ENCODE data around the gene LPP. TPM values are rescaled to one million over a fixed set of nuclear protein-coding genes. Genes with fewer than 3 reads are reported as not detected.

LPP gene
- total RNA-seq, 4 donors from 2014 or later: 183 to 293 (median 242) TPM

DNA sequence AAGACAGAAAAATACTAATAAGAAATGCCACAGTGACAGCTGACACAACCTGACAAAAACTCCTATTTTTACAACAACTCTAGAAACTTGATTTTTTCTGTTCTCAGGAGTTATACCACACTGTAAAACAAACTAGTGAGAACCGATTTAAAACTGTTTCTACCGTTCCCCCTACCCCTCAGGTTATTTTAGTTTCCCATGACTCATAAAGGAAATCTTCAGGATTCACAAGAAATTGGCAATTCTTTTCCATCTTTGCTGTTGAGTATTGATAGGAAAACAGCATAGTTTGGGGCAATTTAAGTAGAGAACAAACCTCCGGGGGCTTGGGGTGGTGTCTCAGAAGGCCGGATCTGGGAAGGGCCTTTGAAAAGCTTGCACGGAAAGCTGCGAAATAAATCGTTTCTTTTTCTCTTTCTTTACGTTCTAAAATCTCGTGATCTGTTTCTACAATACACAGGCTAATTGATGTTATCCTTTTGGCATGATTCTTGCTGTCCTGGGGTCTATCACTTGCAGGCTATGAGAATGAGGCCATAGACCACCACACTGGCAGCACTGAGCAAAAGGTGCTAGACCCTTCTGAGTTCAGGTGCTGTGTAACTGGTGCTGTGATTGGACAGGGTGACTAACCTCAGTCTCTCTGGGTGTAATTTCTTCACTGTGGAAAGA is 89.3 kb downstream of the LPP start:
- Histone ChIP-seq H3K4me1 (peaks cover 0 to 71% (median 22%) of the 10 kb centered on the region in 4 donors), H3K4me3 (no peak overlapping the region)

GRCh38 chr3:188244395-188244861 is 90.5 kb downstream of the LPP start:
- Histone ChIP-seq H3K36me3 (no peaks in the 10 kb centered on the region), H3K4me1 (peaks cover 0 to 61% (median 21%) of the 10 kb centered on the region in 4 donors), H3K4me3 (no peak overlapping the region), H3K27ac (peak overlapping the region in 2 of 4 donors; percentile 69 to 84), H3K27me3 (no peaks in the 10 kb centered on the region), H3K9me3 (no peaks in the 10 kb centered on the region)
- 72 to 85% methylated on average over 2 of the region's 2 CpGs for WGBS, 2 donors
- TF ChIP-seq, protein P1, sequence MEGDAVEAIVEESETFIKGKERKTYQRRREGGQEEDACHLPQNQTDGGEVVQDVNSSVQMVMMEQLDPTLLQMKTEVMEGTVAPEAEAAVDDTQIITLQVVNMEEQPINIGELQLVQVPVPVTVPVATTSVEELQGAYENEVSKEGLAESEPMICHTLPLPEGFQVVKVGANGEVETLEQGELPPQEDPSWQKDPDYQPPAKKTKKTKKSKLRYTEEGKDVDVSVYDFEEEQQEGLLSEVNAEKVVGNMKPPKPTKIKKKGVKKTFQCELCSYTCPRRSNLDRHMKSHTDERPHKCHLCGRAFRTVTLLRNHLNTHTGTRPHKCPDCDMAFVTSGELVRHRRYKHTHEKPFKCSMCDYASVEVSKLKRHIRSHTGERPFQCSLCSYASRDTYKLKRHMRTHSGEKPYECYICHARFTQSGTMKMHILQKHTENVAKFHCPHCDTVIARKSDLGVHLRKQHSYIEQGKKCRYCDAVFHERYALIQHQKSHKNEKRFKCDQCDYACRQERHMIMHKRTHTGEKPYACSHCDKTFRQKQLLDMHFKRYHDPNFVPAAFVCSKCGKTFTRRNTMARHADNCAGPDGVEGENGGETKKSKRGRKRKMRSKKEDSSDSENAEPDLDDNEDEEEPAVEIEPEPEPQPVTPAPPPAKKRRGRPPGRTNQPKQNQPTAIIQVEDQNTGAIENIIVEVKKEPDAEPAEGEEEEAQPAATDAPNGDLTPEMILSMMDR (IDR thresholded peaks at IDR 0.05): no peak
- TF ChIP-seq POLR2A (IDR thresholded peaks at IDR 0.05): no peak
- TF ChIP-seq EP300 (IDR thresholded peaks at IDR 0.05): no peak
- DNase-seq (ENCODE audit: low spot score in 2 of 2): no peak

More for the DNA sequence above, 89.3 kb downstream of the LPP start:
- no peaks in the 10 kb centered on the region for H3K9me3 ChIP-seq
- TF ChIP-seq, protein P1 (IDR thresholded peaks at IDR 0.05): no peak
- no peak for TF ChIP-seq POLR2A (IDR thresholded peaks at IDR 0.05)
- TF ChIP-seq EP300 (IDR thresholded peaks at IDR 0.05): no peak
- no peak for DNase-seq (ENCODE audit: low spot score in 2 of 2)
- peak overlapping the region; percentile 3 to 84 (median 56) for H3K27ac ChIP-seq
- no peaks in the 10 kb centered on the region for H3K36me3 ChIP-seq
- no peaks in the 10 kb centered on the region for H3K27me3 ChIP-seq
- WGBS, 2 donors: 50 to 52% methylated on average over 9 of the region's 9 CpGs

DNA sequence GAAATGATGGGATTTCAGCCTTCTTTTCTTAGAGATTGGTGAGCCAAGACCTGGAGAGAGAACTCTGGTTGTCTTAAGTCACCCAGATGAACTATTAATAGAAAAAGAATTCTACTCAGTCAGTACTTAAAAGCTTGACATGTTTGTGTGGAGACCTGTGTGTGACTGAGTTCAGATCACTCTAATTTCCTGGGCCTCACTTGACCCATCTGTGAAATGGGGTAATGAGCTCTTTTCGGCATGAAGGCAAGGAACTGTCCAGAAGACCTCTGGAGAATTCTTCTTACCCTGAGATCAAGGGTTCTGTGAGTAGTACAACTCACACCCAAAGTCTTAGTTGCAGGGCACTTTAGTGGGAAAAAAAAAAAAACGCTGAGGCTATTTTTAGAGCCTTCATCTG is 92.9 kb downstream of the LPP start:
- H3K4me3 ChIP-seq: no peak overlapping the region
- TF ChIP-seq POLR2A (IDR thresholded peaks at IDR 0.05) (no peak), EP300 (IDR thresholded peaks at IDR 0.05) (no peak)
- TF ChIP-seq, protein P1 (IDR thresholded peaks at IDR 0.05): no peak
- no peaks in the 10 kb centered on the region for H3K9me3 ChIP-seq
- peaks cover 0 to 37% (median 16%) of the 10 kb centered on the region in 4 donors for H3K4me1 ChIP-seq
- 90 to 92% methylated on average over 2 of the region's 2 CpGs for WGBS, 2 donors
- H3K27ac ChIP-seq: no peak overlapping the region
- no peak for DNase-seq (ENCODE audit: low spot score in 2 of 2)
- H3K36me3 ChIP-seq: no peaks in the 10 kb centered on the region
- no peaks in the 10 kb centered on the region for H3K27me3 ChIP-seq

DNA sequence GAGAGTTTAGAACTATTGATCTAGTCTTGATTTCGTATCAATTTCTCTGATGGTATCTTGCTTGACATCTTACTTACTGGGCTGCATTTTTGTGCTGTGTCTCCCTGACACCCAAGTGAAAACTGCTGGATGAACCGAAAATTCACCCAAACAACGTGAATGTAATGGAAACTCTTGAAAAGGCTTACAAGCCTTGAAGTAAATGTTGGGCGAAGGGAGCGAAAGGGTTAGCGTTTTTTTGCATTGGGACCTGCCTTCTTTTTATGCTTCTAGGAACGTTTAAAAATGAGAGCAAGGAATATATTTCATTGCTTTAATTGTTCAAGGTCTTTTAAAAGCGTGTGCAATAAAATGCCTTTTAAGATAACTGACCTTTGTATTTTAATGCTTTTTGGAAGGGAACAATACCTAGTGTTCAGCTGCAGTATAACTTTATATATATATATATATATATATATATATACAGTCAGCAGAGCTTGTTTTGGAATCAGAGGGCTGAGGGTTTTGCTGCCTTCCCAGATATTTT is 94.1 kb downstream of the LPP start:
- Histone ChIP-seq H3K36me3 (no peaks in the 10 kb centered on the region), H3K27ac (no peak overlapping the region), H3K4me1 (peaks cover 0 to 25% (median 9%) of the 10 kb centered on the region in 4 donors), H3K9me3 (no peaks in the 10 kb centered on the region), H3K27me3 (no peaks in the 10 kb centered on the region), H3K4me3 (no peak overlapping the region)
- no peak for DNase-seq (ENCODE audit: low spot score in 2 of 2)
- WGBS, 2 donors: 68 to 70% methylated on average over 8 of the region's 8 CpGs
- TF ChIP-seq EP300 (IDR thresholded peaks at IDR 0.05) (no peak), POLR2A (IDR thresholded peaks at IDR 0.05) (no peak)
- TF ChIP-seq, protein P1 (IDR thresholded peaks at IDR 0.05): no peak

DNA sequence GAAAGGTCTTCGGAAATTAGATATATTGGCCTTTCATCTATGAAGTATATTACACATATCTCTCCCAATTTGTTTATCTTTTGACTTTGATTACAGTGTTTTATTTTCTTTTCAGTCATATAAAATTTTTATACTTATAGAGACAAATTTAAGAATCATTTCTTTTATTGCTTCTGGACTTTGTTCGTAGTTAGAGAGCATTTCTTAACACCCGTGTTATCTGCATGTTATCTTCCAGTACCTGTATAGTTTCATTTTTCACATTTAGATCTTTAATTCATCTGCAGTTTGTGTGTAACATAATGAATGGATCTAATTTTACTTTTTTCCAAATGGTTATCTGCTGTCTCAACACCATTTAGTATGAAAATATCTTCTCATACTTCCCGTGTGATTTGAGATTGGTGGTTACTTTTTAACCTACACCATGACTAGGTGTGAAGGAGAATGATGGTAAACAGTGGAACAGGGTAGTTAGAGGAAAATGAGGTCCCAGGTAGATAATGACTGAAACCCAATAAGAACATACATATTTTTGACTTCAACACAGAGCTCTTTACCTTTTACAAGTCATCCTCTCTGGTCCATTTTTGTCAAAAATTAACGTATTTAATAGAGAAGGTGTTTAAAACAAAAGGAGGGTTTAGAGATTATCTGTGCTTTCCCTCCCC is 99.3 kb downstream of the LPP start:
- H3K9me3 ChIP-seq: no peaks in the 10 kb centered on the region
- H3K27me3 ChIP-seq: no peaks in the 10 kb centered on the region
- no peak overlapping the region for H3K27ac ChIP-seq
- H3K4me1 ChIP-seq: peaks cover 0 to 9% (median 2%) of the 10 kb centered on the region in 4 donors
- TF ChIP-seq, protein P1 (IDR thresholded peaks at IDR 0.05): no peak
- TF ChIP-seq EP300 (IDR thresholded peaks at IDR 0.05) (no peak), POLR2A (IDR thresholded peaks at IDR 0.05) (no peak)
- no peak overlapping the region for H3K4me3 ChIP-seq
- no peak for DNase-seq (ENCODE audit: low spot score in 2 of 2)
- 95% methylated on average over 5 of the region's 5 CpGs for WGBS, 2 donors
- H3K36me3 ChIP-seq: peaks cover 0 to 8% (median 0%) of the 10 kb centered on the region in 3 donors

All from tibial nerve (tissue), 4 donors.